Measurements from ENCODE around the gene PALM2AKAP2. TPM values are rescaled to one million over a fixed set of nuclear protein-coding genes. Genes with fewer than 3 reads are reported as not detected.

Gene PALM2AKAP2
- total and polyA plus RNA-seq, 2 donors from 2014 or later, result 0.26 to 10.6 TPM

- H3K27ac ChIP-seq (ENCODE audit: low read depth in 2 of 2, low read length in 2 of 2), result no peak overlapping the region
- no peak for FAIRE-seq
Measured at GRCh38 chr9:109791003-109791677, 11.1 kb downstream of the PALM2AKAP2 start.

DNA sequence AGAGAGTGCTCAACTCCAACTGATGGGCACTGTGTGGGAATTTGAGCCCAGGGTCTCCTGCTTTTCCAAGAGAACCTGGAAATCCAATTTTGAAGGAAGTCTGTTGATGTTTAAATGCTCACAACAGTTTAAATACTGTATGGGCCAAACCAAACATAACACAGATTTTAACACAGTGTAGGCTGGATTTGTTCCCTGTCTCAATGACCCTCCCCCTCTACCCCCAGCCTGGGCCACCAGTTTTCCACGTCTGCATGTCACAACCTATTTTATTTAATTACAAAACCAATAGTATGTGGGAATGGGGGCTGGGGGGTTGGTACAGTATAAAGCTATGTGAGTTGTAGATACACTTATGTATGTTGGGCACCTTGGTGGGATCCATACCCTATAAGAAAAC, 11.7 kb downstream of the PALM2AKAP2 start:
- Histone ChIP-seq H3K4me3 (ENCODE audit: low read length in 3 of 3) (no peak overlapping the region), H3K36me3 (ENCODE audit: control insufficient read depth in 2 of 3, insufficient read depth in 3 of 3, low read length in 3 of 3) (no peaks in the 10 kb centered on the region), H3K9ac (ENCODE audit: low read length in 3 of 3) (no peak overlapping the region), H3K27me3 (ENCODE audit: control insufficient read depth, insufficient read depth, low read length) (no peaks in the 10 kb centered on the region), H3K9me3 (ENCODE audit: control insufficient read depth in 2 of 3, insufficient read depth in 1 of 3, low read length in 3 of 3) (no peaks in the 10 kb centered on the region), H3K4me1 (ENCODE audit: control insufficient read depth in 2 of 3, insufficient read depth in 2 of 3, low read depth in 1 of 3, low read length in 3 of 3) (peaks cover 0 to 11% (median 5%) of the 10 kb centered on the region in 3 donors), H3K27ac (ENCODE audit: low read depth in 2 of 2, low read length in 2 of 2) (no peak overlapping the region)
- no peak for DNase-seq
- intact Hi-C loops (cut with DNase I), result no loop called here
- TF ChIP-seq CTCF (IDR thresholded peaks at IDR 0.05; ENCODE audit: borderline replicate concordance, extremely low read depth, insufficient read depth), result no peak
- FAIRE-seq, result no peak

More at GRCh38 chr9:109791003-109791677, 11.1 kb downstream of the PALM2AKAP2 start:
- Histone ChIP-seq H3K4me1 (ENCODE audit: control insufficient read depth in 2 of 3, insufficient read depth in 2 of 3, low read depth in 1 of 3, low read length in 3 of 3) (peaks cover 0 to 11% (median 5%) of the 10 kb centered on the region in 3 donors), H3K27me3 (ENCODE audit: control insufficient read depth, insufficient read depth, low read length) (no peaks in the 10 kb centered on the region), H3K4me3 (ENCODE audit: low read length in 3 of 3) (no peak overlapping the region), H3K9ac (ENCODE audit: low read length in 3 of 3) (no peak overlapping the region), H3K36me3 (ENCODE audit: control insufficient read depth in 2 of 3, insufficient read depth in 3 of 3, low read length in 3 of 3) (no peaks in the 10 kb centered on the region), H3K9me3 (ENCODE audit: control insufficient read depth in 2 of 3, insufficient read depth in 1 of 3, low read length in 3 of 3) (no peaks in the 10 kb centered on the region)
- no peak for DNase-seq
- intact Hi-C loops (cut with DNase I), result no loop called here
- TF ChIP-seq CTCF (IDR thresholded peaks at IDR 0.05; ENCODE audit: borderline replicate concordance, extremely low read depth, insufficient read depth), result no peak

- H3K9me3 ChIP-seq (ENCODE audit: control insufficient read depth in 2 of 3, insufficient read depth in 1 of 3, low read length in 3 of 3), result no peaks in the 10 kb centered on the region
- no peak overlapping the region for H3K4me3 ChIP-seq (ENCODE audit: low read length in 3 of 3)
- no peak for TF ChIP-seq CTCF (IDR thresholded peaks at IDR 0.05; ENCODE audit: borderline replicate concordance, extremely low read depth, insufficient read depth)
- DNase-seq (no peak), FAIRE-seq (no peak)
- H3K36me3 ChIP-seq (ENCODE audit: control insufficient read depth in 2 of 3, insufficient read depth in 3 of 3, low read length in 3 of 3), result no peaks in the 10 kb centered on the region
- H3K9ac ChIP-seq (ENCODE audit: low read length in 3 of 3), result no peak overlapping the region
- H3K4me1 ChIP-seq (ENCODE audit: control insufficient read depth in 2 of 3, insufficient read depth in 2 of 3, low read depth in 1 of 3, low read length in 3 of 3), result peaks cover 0 to 11% (median 5%) of the 10 kb centered on the region in 3 donors
- intact Hi-C loops (cut with DNase I), result no loop called here
- H3K27ac ChIP-seq (ENCODE audit: low read depth in 2 of 2, low read length in 2 of 2), result no peak overlapping the region
- no peaks in the 10 kb centered on the region for H3K27me3 ChIP-seq (ENCODE audit: control insufficient read depth, insufficient read depth, low read length)
Measured at GRCh38 chr9:109792951-109793546, 13.1 kb downstream of the PALM2AKAP2 start.

Data from kidney (tissue), 14 donors.